ENCODE results near the gene CERS2. TPM values are rescaled to one million over a fixed set of nuclear protein-coding genes. Genes with fewer than 3 reads are reported as not detected.

Gene CERS2
- polyA plus RNA-seq, 4 donors: 275 to 297 (median 293) TPM

GRCh38 chr1:150922519-150922975, 52.1 kb downstream of the CERS2 start:
- peak in 1 of 4 donors; percentile 27 for DNase-seq (ENCODE audit: low read depth in 4 of 4, low spot score in 2 of 4)

- DNase-seq (ENCODE audit: low read depth in 4 of 4, low spot score in 2 of 4): no peak
Measured at GRCh38 chr1:150917387-150917786, 57.2 kb downstream of the CERS2 start.

Other genes starting within 250 kb of the CERS2 start
- gene CTSS, start 209.1 kb downstream of the CERS2 start, polyA plus RNA-seq (ENCODE audit: insufficient read length in 4 of 4): 10 to 100 TPM in 2 of 4 donors, 1 to 10 TPM in 2; 9.1 to 14.7 (median 10.2) TPM
- gene CTSK, start 166.6 kb downstream of the CERS2 start, polyA plus RNA-seq (ENCODE audit: insufficient read length in 4 of 4): 10 to 100 TPM; 20.0 to 30.7 (median 29.8) TPM
- gene ARNT, start 98.2 kb downstream of the CERS2 start, polyA plus RNA-seq (ENCODE audit: insufficient read length in 4 of 4): 10 to 100 TPM; 54.2 to 63.1 (median 59.1) TPM
- gene CTXND2, start 87.7 kb downstream of the CERS2 start, polyA plus RNA-seq (ENCODE audit: insufficient read length in 4 of 4): under 1 TPM in 2 of 4 donors, not detected in 2; 0.11 to 0.16 TPM
- 10 to 100 TPM; 57.6 to 94.5 (median 80.2) TPM for gene SETDB1, start 48.5 kb downstream of the CERS2 start, polyA plus RNA-seq (ENCODE audit: insufficient read length in 4 of 4)
- 10 to 100 TPM; 12.3 to 18.6 (median 15.7) TPM for gene ANXA9, start 7.5 kb upstream of the CERS2 start, polyA plus RNA-seq (ENCODE audit: insufficient read length in 4 of 4)
- 10 to 100 TPM; 38.1 to 59.4 (median 46.7) TPM for gene MINDY1, start 32.1 kb upstream of the CERS2 start, polyA plus RNA-seq (ENCODE audit: insufficient read length in 4 of 4)
- gene PRUNE1, start 33.6 kb upstream of the CERS2 start, polyA plus RNA-seq (ENCODE audit: insufficient read length in 4 of 4): 10 to 100 TPM; 40.6 to 47.9 (median 43.7) TPM
- 1 to 10 TPM; 1.3 to 5.2 (median 2.7) TPM for gene BNIPL, start 61.8 kb upstream of the CERS2 start, polyA plus RNA-seq (ENCODE audit: insufficient read length in 4 of 4)
- 10 to 100 TPM in 2 of 4 donors, 1 to 10 TPM in 2; 9.0 to 14.8 (median 10.2) TPM for gene C1orf56, start 72.9 kb upstream of the CERS2 start, polyA plus RNA-seq (ENCODE audit: insufficient read length in 4 of 4)
- gene CDC42SE1, start 84.8 kb upstream of the CERS2 start, polyA plus RNA-seq (ENCODE audit: insufficient read length in 4 of 4): 10 to 100 TPM; 60.1 to 86.6 (median 80.3) TPM
- gene MLLT11, start 85.6 kb upstream of the CERS2 start, polyA plus RNA-seq (ENCODE audit: insufficient read length in 4 of 4): 10 to 100 TPM; 24.0 to 26.1 (median 24.6) TPM
- 10 to 100 TPM in 3 of 4 donors, 1 to 10 TPM in 1; 9.6 to 14.9 (median 11.6) TPM for gene GABPB2, start 95.9 kb upstream of the CERS2 start, polyA plus RNA-seq (ENCODE audit: insufficient read length in 4 of 4)
- gene SEMA6C, start 171.8 kb upstream of the CERS2 start, polyA plus RNA-seq (ENCODE audit: insufficient read length in 4 of 4): 10 to 100 TPM; 22.4 to 34.6 (median 28.6) TPM
- 1 to 10 TPM; 1.2 to 2.2 (median 1.3) TPM for gene TNFAIP8L2, start 181.8 kb upstream of the CERS2 start, polyA plus RNA-seq (ENCODE audit: insufficient read length in 4 of 4)
- gene LYSMD1, start 191.1 kb upstream of the CERS2 start, polyA plus RNA-seq (ENCODE audit: insufficient read length in 4 of 4): 10 to 100 TPM; 15.6 to 19.7 (median 16.8) TPM
- 10 to 100 TPM; 35.1 to 42.5 (median 41.1) TPM for gene SCNM1, start 191.3 kb upstream of the CERS2 start, polyA plus RNA-seq (ENCODE audit: insufficient read length in 4 of 4)
- 1 to 10 TPM in 3 of 4 donors, under 1 TPM in 1; 0.75 to 1.5 (median 1.2) TPM for gene TMOD4, start 201.1 kb upstream of the CERS2 start, polyA plus RNA-seq (ENCODE audit: insufficient read length in 4 of 4)
- 10 to 100 TPM; 66.6 to 74.2 (median 71.6) TPM for gene VPS72, start 215.4 kb upstream of the CERS2 start, polyA plus RNA-seq (ENCODE audit: insufficient read length in 4 of 4)
- gene PIP5K1A, start 223.7 kb upstream of the CERS2 start, polyA plus RNA-seq (ENCODE audit: insufficient read length in 4 of 4): 10 to 100 TPM; 51.5 to 76.7 (median 70.4) TPM